HL-60/S4 treated with retinoic acid at 250 ng/mL for 4 days and 3 days (cell line): Measurements from ENCODE around the gene MED26.

ENCODE experiments used
- in situ Hi-C: fragments of 300-500 bp; cut with MboI; formaldehyde crosslinking; loops from 2 replicates; pipeline ENCODE4 v1.7.0; 2022; ENCODE audit warnings: low sequenced_read_pairs

MED26 gene

DNA sequence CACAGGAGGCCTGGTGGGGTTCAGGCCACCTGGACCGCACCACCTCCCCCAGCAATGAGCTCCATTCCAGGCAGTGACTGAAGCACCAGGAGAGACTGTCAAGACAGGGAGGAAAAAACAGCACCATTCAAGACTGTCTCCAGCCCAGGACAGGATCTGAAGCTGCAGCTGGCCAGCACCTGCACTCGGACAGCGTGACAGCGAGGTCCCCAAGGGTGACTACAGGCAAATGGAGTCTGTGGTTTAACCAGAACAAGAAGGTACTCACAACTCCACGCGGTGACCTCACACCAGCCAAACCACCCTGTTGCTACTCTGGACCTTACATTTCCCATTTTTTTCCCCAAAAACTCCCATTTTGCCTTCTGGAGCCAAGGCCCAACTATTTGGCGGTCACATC lies 9.8 kb downstream of the MED26 start:
- in situ Hi-C loops = no loop called here

DNA sequence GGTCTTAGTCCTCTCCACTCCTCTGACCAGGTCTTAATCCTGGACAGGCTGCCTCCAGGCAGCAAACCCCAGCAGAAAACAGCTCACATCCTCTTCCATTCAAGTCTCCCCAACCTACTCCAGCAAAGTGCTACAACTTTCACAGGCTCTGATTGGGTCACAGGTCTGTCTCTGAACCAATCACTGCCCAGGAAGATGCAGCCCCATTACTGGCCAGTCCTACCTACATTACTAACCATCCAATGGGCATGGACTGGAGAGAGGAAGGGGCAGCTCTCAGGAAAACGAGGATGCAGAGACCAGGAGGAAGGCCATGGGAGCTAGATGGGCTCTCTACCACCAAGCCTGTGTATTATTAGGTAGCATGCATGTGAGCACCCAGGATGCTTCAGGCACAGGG lies 12.2 kb downstream of the MED26 start:
- in situ Hi-C loops = no loop called here

GRCh38 chr19:16614941-16615340 lies 13.1 kb downstream of the MED26 start:
- in situ Hi-C loops = no loop called here

DNA sequence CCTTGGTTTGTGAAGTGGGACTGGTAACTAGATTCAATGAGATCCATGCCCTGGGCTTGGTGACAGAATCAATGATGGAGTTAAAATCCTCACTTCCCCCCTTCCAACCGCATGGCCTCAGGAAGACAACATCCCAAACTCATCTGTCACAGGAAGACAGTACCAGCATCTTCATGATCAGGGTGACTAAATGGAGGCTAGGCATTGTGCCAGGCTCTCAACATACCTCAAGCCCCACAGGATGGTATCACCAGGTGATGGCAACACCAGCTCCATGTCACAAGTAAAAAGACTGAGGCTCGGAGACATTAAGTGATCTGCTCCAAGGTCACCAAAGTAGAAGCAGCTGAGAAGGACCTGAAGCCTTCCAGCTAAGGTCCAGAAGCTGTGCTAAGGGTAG lies 14.2 kb downstream of the MED26 start:
- in situ Hi-C loops = no loop called here

- in situ Hi-C loops = no loop called here
Measured at GRCh38 chr19:16612636-16613035, 15.4 kb downstream of the MED26 start.

DNA sequence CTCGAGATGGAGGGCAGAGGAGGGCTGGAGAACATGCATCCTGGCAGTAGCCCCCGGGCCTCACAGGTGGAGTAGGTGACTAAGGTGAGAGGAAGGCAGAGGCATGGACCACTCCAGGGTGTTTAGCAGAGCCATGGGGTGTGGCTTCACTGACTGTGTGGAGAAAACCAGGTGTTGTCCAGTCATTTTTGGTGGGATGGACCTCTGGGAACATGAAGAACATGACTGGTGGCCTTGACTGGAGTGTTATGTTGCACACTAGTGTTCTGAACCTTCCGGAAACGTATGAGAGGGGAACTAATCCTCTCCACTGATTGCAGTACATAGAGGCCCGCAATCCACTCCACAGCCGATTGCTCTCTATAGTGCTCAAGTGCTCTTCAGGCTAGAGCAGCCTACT lies 16.9 kb downstream of the MED26 start:
- in situ Hi-C loops = no loop called here

DNA sequence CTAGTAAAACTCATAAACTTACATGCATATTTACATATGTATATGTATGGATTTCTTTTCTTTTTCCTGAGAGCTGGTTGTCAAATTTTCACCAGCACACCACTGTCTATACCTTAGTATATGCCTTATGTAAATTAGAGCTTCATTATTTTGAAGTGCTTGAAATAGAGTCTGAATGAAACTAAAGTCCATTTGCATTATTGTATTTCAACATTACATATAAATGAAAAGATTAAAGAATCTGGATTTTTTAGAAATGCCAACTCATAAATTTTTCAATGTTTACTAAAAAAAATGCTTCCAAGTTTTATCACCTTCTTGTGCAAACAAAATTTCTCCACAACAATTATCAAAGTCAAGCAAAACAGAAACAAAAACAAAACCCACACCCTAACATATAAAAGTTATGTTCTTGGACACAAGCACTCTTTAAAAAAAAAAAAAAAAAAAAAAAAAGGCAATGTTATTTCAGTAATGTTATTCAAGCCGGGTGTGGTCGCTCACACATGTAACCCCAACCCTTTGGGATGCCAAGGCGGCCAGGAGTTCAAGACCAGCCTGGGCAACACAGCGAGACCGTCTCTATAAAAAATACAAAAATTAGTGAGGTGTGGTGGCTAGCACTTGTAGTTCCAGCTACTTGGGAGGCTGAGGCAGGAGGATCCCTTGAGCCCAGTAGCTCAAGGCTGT lies 18.3 kb downstream of the MED26 start:
- in situ Hi-C loops = no loop called here

- in situ Hi-C loops = no loop called here
Measured at GRCh38 chr19:16608290-16608739, 19.7 kb downstream of the MED26 start.

GRCh38 chr19:16607819-16608218 lies 20.2 kb downstream of the MED26 start:
- in situ Hi-C loops = no loop called here

- in situ Hi-C loops = no loop called here
Measured at GRCh38 chr19:16605553-16605994, 22.4 kb downstream of the MED26 start.

DNA sequence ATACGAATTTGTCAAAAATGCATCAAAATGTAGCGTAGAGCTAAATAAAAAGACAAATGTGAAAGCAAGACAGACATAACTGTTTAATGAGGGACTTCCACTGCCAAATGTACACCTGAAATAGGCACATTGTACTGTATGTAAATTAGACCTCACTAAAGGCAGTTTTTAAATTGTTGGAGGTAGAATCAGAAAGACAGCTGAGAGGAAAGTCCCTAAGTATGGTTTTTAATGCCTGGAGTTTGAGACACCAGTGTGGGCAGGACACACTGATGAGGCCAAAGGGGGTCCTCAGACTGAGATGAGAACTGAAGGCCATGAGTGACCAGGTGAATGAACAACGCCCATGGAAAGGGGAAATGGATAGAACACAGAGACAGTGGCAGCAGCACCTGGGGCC lies 22.9 kb downstream of the MED26 start:
- in situ Hi-C loops = no loop called here

DNA sequence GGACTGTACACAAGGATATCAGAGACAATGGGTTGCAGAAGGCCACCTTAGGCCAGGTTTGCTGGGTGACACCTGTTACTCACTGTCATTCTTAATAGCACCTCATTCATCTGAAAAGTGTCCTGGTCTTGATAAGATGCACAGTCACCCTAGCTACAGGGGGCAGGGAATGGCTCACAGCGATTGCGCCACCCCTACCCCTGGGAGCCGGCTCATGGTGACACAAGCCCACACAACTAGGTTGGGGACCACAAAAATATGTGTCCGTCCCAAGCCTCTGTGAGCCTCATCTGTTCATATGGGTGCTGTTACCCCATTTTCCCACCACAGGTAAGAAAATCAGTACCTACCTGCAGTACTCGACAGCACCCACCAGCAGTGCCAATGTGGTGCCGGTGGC lies 23.4 kb downstream of the MED26 start:
- in situ Hi-C loops = no loop called here

GRCh38 chr19:16603090-16603489 lies 24.9 kb downstream of the MED26 start:
- in situ Hi-C loops = no loop called here

- in situ Hi-C loops = no loop called here
Measured at GRCh38 chr19:16601378-16602052, 26.5 kb downstream of the MED26 start.

GRCh38 chr19:16600824-16601223 lies 27.2 kb downstream of the MED26 start:
- in situ Hi-C loops = no loop called here

DNA sequence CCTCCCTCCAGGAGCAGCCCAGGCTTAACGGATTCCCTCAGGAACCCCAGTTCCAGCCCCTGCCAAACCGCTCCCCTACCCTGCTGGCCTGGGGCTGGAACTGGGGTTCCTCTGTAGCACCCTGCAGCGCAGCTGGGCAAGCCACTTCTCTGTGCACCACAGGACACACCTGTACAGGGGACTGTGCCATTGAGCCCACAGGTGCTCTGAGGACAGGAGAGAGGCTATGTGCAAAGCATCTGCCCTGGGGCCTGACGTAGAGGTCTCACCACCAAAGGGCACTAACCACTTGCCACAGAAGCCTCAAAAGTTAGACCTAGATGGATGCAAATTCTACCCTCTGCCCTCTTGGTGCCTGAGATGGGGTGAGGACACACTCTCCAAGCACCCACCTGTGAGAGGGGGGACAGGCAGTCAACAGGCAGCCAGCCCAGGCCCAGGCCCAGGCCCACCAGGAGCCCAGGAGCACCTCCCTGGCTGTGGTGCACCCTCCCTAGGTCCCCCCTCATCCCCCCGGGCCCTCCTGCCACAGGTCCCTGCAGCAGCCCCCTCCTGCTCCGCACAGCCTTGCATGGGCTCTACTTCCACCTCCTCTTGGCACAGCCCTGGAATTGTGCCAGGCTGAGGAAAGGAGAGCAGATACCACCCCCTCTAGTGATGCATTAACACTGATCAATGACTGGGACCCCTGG lies 28.2 kb downstream of the MED26 start:
- in situ Hi-C loops = no loop called here

DNA sequence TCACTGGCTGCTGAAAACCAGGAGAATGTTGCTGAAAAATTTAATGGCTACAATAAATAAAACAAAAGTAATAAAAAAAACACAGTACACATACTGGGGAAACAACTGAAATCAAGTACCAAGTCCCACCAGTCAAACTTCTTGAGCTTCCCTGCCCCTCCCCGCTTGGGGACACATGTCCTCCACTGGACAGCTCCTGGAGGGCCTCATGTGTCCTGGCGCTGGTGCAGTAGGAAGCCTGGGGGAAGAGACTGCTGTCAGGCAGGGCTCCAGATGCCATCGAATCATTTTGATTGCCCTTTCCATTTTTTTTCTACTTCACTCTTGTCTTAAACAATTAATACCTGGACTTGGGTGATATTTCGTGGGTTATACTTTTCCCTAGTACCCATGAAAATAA lies 29.2 kb downstream of the MED26 start:
- in situ Hi-C loops = no loop called here

DNA sequence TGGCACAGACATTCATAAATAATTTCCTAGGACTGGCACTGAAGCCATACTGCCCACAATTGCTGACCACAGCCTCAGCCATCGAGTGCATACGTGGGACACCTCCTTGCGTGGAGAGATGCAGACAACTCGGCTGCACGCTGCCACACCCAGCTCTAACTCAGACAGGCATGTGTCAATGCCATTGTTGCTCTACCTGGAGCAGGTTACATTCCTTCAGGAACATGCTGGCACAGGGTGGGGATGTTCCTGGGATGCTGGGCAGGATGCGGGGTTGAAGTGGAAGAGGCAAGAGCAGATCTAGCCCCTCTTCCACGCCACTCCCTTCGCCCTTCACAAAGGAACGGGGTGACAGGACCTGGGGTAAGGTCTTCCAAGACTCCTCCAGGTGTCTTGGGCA lies 31.6 kb downstream of the MED26 start:
- in situ Hi-C loops = no loop called here

GRCh38 chr19:16595097-16595496 lies 32.9 kb downstream of the MED26 start:
- in situ Hi-C loops = no loop called here

GRCh38 chr19:16594681-16595091 lies 33.3 kb downstream of the MED26 start:
- in situ Hi-C loops = no loop called here

DNA sequence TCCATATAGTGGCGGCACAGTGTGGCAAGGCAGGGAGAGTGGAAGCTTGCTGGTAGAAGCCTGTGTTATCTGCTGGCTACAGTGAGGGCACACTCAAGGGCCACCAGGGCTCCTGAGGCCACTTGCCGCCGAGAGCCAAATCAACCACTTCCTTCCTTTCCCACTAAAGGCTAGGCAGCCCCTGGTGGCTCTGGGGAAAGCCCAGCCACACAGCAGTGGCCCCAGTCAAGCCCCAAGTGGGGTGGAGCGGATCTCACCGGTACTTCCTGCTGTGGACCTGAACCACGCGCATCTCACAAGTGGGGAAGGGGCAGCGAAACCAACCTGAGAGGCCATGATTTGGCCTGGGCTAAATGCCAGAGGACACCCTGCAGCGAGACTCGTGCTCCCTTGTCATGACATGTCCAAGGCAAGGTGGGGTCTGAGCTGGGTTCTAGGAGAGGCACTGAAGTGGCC lies 33.8 kb downstream of the MED26 start:
- in situ Hi-C loops = no loop called here

DNA sequence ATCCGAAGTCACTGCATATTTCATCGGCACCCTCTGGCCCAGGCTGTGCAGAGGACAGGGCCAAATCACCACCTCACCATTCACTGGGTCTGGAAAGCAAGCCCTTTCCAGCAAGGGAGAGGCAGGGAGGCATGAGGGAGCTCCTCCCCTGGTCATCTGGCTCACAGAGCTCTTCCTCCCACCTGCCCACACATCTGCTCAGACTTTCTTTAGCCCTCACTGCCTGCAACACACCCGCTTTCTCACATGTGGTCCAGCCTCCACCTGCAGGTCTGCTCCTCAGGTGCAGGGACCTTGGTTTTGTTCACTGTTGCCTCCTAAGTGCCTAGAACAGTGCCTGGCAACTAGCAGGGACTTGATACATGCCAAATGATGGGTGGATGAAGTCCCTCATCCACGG lies 34.8 kb downstream of the MED26 start:
- in situ Hi-C loops = no loop called here
